NCI-H774 (cell line): ENCODE data around the gene MAP2K5.

ENCODE experiments used
- DNase-seq: peaks from one replicate; lab custom pipeline; 2025; lab: John Stamatoyannopoulos, UW

Gene MAP2K5

GRCh38 chr15:67760901-67761300 lies 218.4 kb downstream of the MAP2K5 start:
- DNase-seq = no peak

GRCh38 chr15:67761343-67761742 lies 218.8 kb downstream of the MAP2K5 start:
- peak; percentile 43 for DNase-seq

- no peak for DNase-seq
Measured at GRCh38 chr15:67762610-67763368, 220.3 kb downstream of the MAP2K5 start.

GRCh38 chr15:67765701-67766100 lies 223.2 kb downstream of the MAP2K5 start:
- no peak for DNase-seq

GRCh38 chr15:67766968-67767367 lies 224.5 kb downstream of the MAP2K5 start:
- no peak for DNase-seq

GRCh38 chr15:67768313-67768977 lies 225.9 kb downstream of the MAP2K5 start:
- DNase-seq = no peak

GRCh38 chr15:67769497-67770357 lies 227.2 kb downstream of the MAP2K5 start:
- DNase-seq = no peak

GRCh38 chr15:67770358-67770628 lies 227.8 kb downstream of the MAP2K5 start:
- no peak for DNase-seq

- no peak for DNase-seq
Measured at GRCh38 chr15:67771189-67771800, 228.8 kb downstream of the MAP2K5 start.

- no peak for DNase-seq
Measured at GRCh38 chr15:67774626-67775025, 232.1 kb downstream of the MAP2K5 start.

- no peak for DNase-seq
Measured at GRCh38 chr15:67775250-67775649, 232.7 kb downstream of the MAP2K5 start.

- no peak for DNase-seq
Measured at GRCh38 chr15:67775998-67776397, 233.5 kb downstream of the MAP2K5 start.

- no peak for DNase-seq
Measured at GRCh38 chr15:67776600-67776999, 234.1 kb downstream of the MAP2K5 start.

- no peak for DNase-seq
Measured at GRCh38 chr15:67777071-67777470, 234.6 kb downstream of the MAP2K5 start.

- no peak for DNase-seq
Measured at GRCh38 chr15:67777773-67778172, 235.3 kb downstream of the MAP2K5 start.

- DNase-seq = no peak
Measured at GRCh38 chr15:67778968-67779548, 236.6 kb downstream of the MAP2K5 start.

GRCh38 chr15:67779549-67780111 lies 237.1 kb downstream of the MAP2K5 start:
- no peak for DNase-seq

- DNase-seq = no peak
Measured at GRCh38 chr15:67781061-67781460, 238.6 kb downstream of the MAP2K5 start.

GRCh38 chr15:67781907-67782690 lies 239.6 kb downstream of the MAP2K5 start:
- DNase-seq = no peak

- no peak for DNase-seq
Measured at GRCh38 chr15:67782691-67782991, 240.1 kb downstream of the MAP2K5 start.

GRCh38 chr15:67783303-67783702 lies 240.8 kb downstream of the MAP2K5 start:
- no peak for DNase-seq
